ENCODE data around the gene HDAC7.
"Not testable (repeated sequence)": the region's sequence is repeated elsewhere in the genome, so short reads cannot be mapped to it uniquely, and the experiment has no call there.

The HDAC7 gene

DNA sequence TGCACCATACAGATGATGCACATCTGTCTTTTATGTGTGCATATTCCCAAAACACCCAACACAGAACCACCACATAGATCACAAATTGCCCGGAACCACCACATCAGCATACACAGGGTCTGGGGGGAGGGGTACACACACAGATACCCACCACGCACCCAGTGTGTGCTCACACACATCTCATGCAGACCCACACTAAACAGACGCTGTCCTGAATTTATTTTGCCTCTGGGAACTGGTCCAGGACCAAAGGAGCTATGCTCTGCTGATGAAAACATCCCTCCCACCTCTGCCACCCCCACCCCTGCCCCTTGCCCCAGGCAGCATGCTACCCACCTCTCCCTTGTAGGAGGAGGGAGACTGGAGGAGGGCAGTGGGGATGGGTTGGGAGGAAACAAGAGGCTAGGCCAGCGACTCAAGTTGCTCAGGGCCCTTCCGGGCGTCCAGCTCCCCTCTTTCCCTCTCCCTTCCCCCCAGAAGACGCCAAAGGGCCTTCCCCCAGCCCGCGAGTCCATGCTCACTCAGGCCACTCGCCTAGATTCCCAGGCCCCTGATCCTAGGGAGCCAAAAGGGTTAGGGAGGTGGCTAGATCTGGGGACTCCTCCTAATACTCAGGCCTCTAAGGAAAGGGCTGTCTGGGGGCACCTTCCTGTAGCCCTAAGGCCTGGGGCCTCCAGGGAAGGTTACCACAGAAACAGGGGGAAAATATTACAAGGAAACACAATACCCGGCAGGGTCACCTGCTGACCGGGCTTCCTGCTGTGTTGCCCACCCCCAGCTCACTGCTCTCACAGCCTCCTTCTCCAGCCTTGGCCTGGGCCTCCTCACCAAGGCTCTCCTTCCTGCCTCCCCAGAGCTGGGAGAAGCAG, 3.1 kb downstream of the HDAC7 start:
- TF ChIP-seq, protein P1, sequence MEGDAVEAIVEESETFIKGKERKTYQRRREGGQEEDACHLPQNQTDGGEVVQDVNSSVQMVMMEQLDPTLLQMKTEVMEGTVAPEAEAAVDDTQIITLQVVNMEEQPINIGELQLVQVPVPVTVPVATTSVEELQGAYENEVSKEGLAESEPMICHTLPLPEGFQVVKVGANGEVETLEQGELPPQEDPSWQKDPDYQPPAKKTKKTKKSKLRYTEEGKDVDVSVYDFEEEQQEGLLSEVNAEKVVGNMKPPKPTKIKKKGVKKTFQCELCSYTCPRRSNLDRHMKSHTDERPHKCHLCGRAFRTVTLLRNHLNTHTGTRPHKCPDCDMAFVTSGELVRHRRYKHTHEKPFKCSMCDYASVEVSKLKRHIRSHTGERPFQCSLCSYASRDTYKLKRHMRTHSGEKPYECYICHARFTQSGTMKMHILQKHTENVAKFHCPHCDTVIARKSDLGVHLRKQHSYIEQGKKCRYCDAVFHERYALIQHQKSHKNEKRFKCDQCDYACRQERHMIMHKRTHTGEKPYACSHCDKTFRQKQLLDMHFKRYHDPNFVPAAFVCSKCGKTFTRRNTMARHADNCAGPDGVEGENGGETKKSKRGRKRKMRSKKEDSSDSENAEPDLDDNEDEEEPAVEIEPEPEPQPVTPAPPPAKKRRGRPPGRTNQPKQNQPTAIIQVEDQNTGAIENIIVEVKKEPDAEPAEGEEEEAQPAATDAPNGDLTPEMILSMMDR (IDR thresholded peaks at IDR 0.05; ENCODE audit: extremely low read depth, missing control alignments) = no peak
- no peak for DNase-seq (ENCODE audit: low spot score)

DNA sequence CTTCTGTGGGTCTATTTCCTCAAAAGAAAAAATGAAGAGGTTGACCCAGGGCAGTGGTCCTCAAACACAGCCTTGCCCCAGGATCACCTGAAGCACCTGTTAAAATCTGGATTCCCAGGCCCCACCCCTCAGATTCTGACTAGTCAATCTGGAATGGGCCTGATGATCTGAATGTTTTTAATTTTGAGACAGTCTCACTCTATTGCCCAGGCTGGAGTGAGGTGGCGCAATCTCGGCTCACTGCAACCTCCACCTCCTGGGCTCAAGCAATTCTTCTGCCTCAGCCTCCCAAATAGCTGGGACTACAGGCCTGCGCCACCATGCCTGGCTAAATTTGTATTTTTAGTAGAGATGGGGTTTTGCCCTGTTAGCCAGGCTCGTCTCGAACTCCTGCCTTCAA, 4.3 kb downstream of the HDAC7 start:
- not testable (repeated sequence) for DNase-seq (ENCODE audit: low spot score)

DNA sequence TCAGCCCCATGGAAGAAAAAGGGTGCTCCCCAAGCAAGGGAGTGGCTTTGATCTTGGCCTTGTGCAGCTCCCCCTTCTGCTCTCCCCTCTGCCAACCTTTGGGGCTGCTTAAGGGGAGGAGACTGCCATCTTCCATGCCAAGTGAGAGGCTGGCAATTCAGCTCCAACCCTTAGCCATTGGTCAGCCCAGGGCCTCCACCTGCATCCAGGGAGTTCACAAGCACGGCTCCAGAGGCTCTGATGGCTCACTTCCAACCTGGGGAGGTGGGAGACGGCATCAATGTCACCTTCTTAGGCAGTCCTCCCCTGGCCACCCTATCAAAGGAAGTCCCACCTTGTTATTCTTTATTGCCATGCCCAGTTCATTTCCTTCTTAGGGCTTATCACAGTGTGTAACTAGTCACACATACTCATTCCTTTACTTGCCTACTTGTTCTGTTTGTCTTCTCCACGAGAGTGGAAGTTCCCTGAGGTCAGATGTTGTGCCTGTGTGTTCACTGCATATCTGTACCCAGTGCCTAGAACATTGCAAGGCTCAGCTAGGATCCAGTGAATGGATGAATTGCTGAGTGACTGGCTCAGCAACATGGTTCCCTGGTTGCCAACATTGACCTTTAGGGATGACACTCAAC, 5.0 kb downstream of the HDAC7 start:
- DNase-seq (ENCODE audit: low spot score) = no peak
- TF ChIP-seq, protein P1 (IDR thresholded peaks at IDR 0.05; ENCODE audit: extremely low read depth, missing control alignments) = no peak

DNA sequence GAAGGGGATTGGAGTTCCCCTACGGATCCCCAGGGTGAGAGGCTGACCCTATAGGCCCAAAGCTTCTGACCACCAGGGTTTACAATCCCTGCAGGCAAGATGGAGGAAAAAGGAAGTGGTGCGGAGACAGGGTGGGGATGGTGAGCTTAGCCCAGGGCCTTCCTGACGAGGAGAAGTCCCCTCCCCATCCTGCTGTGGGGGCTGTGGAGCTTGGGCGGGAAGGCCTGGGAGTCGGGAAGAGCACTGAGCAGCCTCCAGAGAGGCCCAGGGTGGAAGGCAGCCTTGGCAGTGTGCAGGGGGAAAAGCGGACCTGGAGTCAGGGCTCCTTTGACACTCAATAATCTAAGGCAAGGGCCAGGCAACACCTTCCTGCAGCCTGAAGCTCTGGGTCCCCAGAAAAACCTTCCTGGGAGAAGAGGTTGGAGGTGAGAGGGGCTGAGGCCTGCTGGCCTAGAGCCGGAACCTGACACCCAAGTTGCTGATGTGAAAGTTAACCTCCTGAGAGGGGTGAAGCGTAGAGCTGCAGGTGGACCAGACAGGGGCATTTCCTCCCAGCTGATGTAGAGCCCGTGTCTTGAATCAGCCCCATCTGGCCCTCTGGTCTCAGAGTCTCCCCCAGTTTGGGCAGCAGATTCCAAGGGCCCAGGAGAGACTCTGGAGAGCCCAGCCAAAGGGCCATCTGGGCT, 6.0 kb downstream of the HDAC7 start:
- DNase-seq (ENCODE audit: low spot score) = peak; percentile 77
- TF ChIP-seq, protein P1 (IDR thresholded peaks at IDR 0.05; ENCODE audit: extremely low read depth, missing control alignments) = no peak

DNA sequence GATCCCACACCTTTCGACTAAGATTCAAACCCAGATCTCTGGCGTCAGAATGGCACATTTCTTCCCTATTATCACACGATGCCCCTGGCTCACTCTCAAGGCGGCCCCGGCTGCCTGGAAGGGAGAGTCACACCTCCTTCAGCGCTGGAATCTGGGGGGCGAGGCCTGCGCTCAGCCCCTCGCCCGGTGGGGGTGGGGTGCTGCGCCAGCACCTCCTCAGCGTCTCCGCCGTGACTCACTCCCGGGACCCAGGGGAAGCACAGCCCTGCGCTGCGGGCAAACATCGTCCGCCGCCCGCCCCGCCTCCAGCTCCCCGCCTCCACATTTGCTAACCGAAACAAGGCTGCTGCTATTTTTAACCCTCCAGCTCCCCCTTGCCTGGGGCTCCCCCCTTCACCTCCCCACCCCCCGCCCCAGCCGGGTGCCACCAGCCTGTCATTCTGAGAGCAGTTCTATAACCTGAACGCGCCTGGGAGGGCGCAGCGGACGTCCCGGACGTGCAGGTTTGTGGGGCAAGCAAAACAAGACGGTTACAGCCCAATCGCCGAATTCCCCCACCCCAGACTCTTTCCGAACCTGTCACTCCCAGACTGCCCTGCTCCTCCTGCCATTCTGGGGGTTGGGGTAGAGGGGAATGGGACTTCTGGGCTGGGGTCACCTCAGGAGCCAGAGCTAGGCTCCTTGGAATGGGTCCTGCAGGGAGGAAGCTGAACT, 6.7 kb downstream of the HDAC7 start:
- TF ChIP-seq, protein P1 (IDR thresholded peaks at IDR 0.05; ENCODE audit: extremely low read depth, missing control alignments) = peak; percentile 21
- peak; percentile 93 for DNase-seq (ENCODE audit: low spot score)

DNA sequence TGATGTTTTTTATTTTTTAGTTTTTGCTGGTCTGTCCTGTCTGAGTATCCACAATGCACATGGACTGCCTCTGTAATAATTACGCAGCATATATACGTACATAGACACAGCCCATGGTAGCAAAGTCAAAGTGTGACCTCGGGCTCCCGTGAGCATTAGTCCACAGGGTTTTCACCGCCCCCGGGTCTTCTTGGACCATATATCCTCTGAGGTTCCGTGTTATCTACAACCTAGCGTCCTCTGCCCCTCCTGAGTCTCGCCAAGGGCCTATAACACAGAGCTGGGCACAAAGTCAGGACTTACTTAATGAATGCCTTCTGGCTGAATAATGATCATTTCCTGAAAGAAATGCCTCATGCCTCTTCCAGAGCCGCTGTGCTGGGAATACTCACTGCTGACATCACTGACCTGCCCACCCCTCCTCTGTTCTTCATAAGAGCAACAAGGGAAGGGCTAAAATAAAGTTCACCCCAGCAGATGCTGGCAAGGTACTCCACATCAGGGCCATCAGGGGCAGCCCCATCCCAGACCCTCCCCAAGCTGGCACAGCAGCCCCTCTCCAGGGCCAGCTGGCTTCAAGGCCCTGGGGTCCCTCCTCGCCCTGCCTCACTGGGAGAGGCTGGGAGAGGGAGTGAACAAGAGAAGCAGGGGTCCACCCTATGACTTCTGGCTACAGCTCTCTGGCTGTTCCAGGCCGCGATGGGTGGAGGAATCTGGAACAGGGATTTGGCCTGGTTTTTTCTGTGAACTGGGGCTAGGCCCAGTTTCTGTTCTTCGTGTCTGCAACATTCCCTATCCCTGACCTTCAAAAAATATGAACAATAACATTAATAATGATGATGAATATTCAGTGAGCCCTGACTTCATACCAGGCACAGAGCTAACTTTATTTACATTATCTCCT, 7.9 kb downstream of the HDAC7 start:
- DNase-seq (ENCODE audit: low spot score) = no peak
- TF ChIP-seq, protein P1 (IDR thresholded peaks at IDR 0.05; ENCODE audit: extremely low read depth, missing control alignments) = no peak

DNA sequence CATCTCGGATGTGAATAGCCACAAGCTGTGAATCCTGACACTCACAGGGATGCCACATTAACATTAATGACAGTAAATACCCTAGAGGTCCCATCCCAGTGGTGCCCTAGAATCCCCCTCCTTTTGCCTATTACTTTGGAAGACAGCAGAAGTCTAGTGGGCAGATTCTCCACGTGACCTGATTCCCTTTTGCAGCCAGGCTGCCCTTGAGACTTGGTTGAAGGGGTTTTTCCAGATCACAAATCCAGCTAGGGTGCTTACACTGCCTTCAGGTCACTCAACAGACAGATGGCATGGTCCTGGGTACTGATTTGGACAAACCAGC, 8.7 kb downstream of the HDAC7 start:
- DNase-seq (ENCODE audit: low spot score) = no peak
- TF ChIP-seq, protein P1 (IDR thresholded peaks at IDR 0.05; ENCODE audit: extremely low read depth, missing control alignments) = no peak

DNA sequence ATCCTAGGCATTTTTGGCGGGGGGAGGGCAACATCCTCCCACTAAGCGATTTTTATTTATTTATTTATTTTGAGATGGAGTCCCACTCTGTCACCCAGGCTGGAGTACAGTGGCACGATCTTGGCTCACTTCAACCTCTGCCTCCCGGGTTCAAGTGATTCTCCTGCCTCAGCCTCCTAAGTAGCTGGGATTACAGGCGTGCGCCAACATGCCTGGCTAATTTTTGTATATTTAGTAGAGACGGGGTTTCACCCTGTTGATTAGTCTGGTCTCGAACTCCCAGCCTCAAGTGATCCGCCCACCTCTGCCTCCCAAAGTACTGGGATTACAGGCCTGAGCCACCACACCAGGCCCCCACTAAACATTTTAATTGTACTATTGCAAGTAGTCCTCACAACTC, 10.2 kb downstream of the HDAC7 start:
- not testable (repeated sequence) for DNase-seq (ENCODE audit: low spot score)

Measured in GM20000 (cell line).